Stimulated activated CD4-positive, alpha-beta T cell treated with anti-CD3 and anti-CD28 coated beads, TNF-alpha, amount 100 ng/mL, for 1 hour (primary cell): ENCODE results near the gene MIEF1.

Source experiments
- DNase-seq, 3 donors: peaks; one replicate each; pipeline ENCODE4 v3.0.0-alpha.2; 2020; ENCODE audit warnings: low read depth in 3 of 3, low spot score in 1 of 3

The MIEF1 gene

DNA sequence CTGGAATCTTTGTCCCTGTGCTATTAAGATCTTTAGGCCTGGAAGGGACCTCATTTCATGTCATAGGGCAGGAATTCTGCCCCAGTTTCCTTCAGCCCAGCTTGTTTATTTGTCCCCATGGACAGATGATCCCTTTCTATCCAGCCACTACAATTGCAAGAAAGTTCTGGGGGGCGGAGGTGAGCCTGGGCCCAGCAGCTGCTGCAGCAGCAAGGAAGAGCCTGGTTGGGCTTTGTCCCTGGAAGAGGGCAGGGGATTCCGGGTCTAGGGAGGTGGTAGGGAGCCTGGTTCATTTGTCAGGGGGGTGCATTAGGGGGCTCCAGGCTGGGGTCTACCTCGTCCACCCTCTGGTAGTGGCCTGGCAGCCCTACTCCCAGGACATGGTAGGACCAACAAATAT lies 52.1 kb downstream of the MIEF1 start:
- DNase-seq = no peak

DNA sequence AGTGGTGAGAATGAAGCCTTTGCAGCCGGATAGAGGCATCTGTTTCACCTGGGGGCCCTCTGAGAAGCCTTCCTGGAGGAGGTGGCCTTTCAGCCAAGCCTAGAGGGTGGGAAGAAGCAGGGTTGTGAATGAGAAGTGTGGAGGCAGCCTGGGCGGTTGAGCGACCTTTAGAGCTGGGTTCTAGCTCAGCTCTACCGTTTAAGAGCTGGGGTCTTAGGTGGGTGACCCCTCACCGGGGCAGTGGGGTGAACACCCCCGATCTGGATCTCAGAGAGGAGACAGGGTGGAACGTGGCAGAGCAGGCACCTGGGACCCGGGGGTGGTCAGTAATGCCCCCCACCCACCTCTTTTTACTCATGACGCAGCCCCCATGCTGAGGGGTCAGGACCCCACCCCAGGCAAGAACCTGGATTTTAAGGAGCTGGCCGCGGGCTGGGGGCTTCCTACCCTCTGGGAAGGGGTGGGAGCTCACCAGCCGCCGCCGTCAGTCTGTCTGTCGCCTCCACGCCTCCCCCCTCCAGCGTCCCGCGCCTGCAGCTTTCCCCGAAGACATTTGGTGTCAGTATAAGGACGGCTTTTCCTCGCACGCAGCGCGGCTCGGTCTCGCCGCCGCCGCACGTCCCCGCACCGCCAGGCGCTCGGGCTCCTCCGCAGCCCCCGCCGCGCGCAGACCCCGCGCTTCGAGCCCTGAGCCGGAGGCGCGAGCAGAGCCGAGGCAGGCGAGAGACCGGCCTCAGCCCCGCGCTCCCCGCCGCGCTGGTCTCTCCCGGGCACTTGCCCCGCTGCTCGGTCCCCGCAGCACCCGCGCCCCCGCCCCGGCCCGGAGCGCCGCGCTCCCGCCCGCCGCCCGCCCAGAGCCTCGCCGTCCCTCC lies 55.1 kb downstream of the MIEF1 start:
- peak in 1 of 3 donors; percentile 40 for DNase-seq

DNA sequence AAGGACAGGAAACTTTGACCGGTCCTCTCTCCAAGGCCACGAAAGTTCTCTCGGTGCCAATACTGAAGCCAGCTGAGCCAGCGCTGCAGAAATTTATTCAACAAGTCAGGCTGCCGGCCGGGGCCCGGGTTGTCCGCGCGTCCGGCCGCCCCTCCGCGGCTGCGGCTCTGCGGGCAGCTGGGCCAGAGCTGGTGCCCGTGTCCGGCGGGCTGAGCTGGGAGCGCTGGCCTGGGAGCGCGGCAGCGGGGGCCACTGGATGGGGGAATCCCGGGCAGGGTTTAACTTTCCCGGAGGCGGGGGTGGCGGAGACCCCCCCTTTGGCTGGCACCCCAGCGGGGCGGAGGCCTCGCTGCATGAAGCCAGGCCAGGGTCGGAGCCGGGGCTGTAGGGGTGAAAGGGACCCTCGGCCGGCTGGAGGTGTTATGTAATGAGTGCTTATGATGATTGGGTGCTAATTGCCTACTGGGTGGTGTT lies 56.2 kb downstream of the MIEF1 start:
- no peak for DNase-seq

DNA sequence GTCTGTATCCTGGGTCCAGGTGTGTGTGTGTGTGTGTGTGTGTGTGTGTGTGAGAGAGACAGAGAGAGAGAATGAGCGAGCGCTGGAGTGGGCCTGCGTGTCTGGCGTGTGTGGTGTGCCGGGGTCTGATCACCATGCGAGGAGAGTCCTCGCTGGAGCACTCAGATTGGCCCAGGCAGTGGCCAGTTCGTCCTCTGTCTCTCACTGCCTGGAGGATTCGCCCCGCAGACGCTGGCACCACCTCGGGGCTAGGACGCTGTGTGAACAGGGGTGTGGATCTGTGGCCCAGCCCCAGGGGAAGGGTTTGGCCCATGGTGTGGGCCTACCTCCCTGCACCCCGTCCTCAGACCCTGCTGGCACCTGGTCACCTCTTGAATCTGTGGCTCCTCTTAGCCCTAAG lies 56.9 kb downstream of the MIEF1 start:
- DNase-seq = no peak

DNA sequence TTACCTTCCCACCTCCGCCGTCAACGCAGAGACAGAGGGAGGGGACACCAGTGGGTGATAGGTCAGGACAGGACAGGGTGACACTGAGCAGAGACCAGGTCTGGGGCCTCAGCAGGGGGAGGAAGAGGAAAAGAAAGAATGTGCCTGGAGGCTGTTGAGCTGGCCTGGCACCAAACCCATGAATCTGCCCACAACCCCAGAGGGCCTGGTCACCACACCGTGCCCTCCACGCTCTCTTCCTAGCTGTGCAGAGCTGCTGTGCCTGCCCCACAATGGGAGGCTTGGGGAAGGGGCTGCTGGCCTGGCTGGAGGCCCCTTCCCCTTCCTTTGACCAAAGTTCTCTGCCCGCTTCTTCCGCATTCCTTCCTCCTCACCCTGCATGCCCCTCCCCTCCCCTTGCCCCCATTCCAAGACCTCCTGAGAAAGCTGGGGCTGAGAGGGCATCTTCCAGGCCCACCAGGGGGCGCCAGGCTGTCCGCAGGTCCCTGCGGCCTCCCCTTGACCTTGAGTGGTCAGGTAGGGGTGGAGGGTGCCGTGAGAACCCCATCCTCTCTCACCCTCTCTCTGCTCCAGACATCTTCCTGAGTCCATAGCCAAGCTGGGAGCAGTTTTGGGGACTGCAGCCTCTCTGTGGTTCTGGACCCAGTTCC lies 57.5 kb downstream of the MIEF1 start:
- DNase-seq = no peak

DNA sequence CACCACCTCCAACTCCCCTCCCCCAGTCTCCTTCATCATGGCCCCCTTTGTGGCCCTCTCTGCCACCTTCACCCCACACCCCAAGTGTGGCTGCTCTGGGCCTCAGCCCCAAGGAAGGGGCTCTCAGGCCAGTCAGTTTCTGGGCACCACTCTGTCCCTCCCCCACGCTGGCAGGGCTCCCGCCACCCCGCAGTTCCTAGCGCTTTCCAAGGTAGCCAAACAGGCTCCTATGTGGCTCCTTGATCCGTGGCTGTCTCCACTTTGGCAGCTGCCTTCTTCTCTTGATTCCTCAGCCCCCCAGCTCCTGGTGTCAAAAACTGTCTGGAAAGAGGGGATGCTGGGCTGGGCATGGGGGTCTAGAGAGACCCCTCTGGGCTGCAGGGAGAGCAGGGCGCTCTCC lies 58.0 kb downstream of the MIEF1 start:
- DNase-seq = no peak

DNA sequence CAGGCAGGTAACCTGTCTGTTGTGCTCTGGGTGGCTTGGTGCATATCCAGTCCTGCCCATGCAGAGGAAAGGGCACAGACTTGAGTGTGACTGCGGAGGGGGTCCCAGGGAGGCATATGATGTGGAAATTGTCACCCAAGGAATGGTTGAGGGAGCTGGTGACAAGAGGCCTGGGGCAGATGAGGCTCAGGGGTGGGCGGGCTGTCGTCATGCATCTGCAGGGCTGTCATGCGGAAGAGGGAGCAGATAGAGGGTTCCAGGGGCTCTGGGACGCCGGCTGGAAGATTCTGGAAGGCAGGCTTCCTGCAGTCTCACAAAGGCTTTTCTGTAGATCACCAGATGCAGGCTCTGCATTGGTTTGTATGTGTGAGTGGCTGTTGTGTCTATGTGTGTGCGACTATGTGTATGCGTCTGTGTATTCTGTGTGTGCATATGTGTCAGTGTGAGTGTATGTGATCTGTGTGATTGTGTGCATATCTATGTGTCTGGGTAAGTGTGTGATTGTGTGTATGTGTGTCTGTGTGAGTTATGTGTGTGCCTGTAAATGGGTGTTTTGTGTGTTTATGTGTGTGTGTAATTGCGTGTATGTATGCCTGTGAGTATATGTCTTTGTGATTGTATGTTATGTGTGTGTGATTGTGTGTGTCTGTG lies 60.9 kb downstream of the MIEF1 start:
- DNase-seq = no peak

DNA sequence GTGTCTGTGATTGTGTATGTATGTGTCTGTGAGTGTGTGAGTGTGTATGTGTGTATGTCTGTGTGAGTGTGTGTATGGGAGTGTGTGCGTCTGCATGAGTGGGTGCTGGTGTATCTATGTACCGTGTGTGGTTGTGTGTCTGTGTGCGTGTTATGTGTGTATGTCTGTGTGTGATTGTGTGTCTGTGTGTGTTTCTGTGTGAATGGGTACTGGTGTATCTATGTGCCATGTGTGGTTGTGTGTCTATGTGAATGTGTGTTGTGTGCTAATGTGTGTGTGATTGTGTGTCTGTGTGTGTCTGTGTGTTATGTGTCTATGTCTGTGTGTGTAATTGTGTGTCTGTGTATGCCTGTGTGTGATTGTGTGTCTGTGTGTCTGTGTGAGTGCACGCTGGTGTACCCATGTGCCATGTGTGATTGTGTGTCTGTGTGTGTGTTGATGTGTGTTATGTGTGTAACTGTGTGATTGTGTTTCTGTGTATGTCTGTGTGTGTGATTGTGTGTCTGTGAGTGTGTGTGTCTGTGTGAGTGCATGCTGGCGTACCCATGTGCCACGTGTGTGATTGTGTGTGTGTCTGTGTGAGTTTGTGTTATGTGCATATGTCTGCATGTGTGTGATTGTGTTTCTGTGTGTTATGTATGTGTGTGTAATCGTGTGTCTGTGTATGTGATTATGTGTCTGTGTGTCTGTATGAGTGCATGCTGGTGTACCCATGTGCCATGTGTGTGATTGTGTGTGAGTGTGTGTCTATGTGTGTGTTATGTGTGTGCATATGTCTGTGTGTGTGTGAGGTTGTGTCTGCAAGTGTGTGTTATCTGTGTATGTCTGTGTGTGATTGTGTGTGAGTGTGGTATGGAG lies 61.7 kb downstream of the MIEF1 start:
- no peak for DNase-seq

DNA sequence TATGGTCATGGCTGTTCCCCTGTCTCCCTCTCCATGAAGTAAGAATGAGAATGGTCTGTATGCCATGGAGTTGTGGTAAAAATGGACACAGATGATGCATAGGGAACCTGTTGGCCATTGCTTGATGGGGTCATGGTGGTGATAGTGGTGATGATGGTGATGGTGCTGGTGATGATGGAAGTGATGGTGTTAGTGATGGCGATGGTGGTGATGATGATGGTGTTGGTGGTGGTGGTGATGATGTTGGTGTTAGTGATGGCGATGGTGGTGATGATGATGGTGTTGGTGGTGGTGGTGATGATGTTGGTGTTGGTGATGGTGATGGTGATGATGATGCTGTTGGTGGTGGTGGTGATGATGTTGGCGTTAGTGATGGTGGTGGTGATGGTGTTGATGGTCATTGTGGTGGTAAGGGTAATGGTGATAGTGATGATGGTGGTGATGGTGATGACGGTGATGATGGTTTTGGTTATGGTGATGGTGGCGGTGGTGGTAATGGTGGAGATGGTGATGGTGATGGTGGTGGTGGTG lies 63.4 kb downstream of the MIEF1 start:
- DNase-seq = no peak

DNA sequence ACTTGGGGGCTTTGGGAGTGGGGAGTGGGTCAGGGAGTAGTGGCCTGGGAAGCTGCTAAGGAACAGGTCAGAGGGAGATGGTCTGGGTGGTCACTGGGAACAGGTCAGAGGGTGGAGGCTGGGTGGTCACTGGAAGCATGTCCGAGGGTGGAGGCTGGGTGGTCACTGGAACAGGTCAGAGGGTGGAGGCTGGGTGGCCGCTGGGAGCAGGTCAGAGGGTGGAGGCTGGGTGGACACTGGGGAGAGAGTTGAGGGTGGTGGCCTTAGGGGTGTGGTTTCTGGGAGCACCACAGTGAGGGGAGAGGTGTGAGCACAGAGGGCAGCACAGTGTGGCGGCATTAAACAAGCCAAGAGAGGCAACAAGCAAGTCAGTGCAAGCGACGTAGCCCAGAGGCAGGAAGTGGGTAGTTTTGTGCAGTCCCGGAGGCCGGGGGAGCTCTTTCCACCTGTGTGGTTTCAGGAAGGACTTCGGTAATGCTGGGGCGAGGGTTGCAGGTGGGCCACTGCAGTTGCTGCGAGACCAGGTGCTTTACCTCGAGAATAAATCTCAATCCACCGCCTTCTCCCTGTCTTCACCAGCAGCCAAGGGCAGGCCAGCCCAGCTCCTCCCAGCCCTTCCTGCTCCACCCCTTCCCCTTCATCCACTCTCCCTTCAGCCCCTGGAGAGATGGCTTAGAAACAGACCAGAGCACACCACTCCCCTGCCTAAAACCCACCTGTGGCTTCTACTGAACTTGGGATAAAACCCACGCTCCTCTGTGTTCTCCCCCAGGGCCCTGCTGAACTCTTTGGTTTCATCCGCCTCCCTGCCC lies 65.3 kb downstream of the MIEF1 start:
- peak in 1 of 3 donors; percentile 12 for DNase-seq
